ENCODE measurements around the gene CSPG4.
A peak's percentile ranks its signal among the peaks of the same experiment; 100 is the strongest.

CSPG4 gene

GRCh38 chr15:75727851-75728715 is 15.4 kb upstream of the CSPG4 start:
- TF ChIP-seq CTCF (IDR thresholded peaks at IDR 0.05), result no peak
- H3K4me3 ChIP-seq, result no peak overlapping the region
- no peak overlapping the region for H3K27ac ChIP-seq
- DNase-seq (ENCODE audit: low spot score), result no peak

GRCh38 chr15:75727031-75727531 is 14.4 kb upstream of the CSPG4 start:
- no peak for TF ChIP-seq CTCF (IDR thresholded peaks at IDR 0.05)
- Histone ChIP-seq H3K4me3 (no peak overlapping the region), H3K27ac (no peak overlapping the region)
- no peak for DNase-seq (ENCODE audit: low spot score)

- TF ChIP-seq CTCF (IDR thresholded peaks at IDR 0.05), result no peak
- no peak overlapping the region for H3K4me3 ChIP-seq
- DNase-seq (ENCODE audit: low spot score), result no peak
- H3K27ac ChIP-seq, result no peak overlapping the region
Measured at GRCh38 chr15:75725719-75726607, 13.3 kb upstream of the CSPG4 start.

GRCh38 chr15:75725006-75725718 is 12.5 kb upstream of the CSPG4 start:
- Histone ChIP-seq H3K27ac (peak overlapping the region in 1 of 2 donors; percentile 89), H3K4me3 (no peak overlapping the region)
- no peak for DNase-seq (ENCODE audit: low spot score)
- no peak for TF ChIP-seq CTCF (IDR thresholded peaks at IDR 0.05)

GRCh38 chr15:75723847-75724660 is 11.4 kb upstream of the CSPG4 start:
- no peak overlapping the region for H3K4me3 ChIP-seq
- no peak for TF ChIP-seq CTCF (IDR thresholded peaks at IDR 0.05)
- peak; percentile 95 for DNase-seq (ENCODE audit: low spot score)
- H3K27ac ChIP-seq, result peak overlapping the region; percentile 71 to 89

Measured in coronary artery (tissue), 2 donors.